NK-92 treated with Interleukin-12 subunit alpha and Interleukin-12 subunit beta, amount 100 ng/mL, for 24 hours (cell line): Measurements from ENCODE around the gene NTF4.

Experiments
- DNase-seq: peaks from one replicate; lab custom pipeline; 2025; lab: John Stamatoyannopoulos, UW

The NTF4 gene

GRCh38 chr19:49064768-49065611 lies at the start of gene NTF4:
Gene NTF4, minus strand, starts transcription at chr19:49064818. Its CDS starts 2,821 bp downstream, at chr19:49061997.
- no peak for DNase-seq

- DNase-seq: peak; percentile 17
Observed at GRCh38 chr19:49113762-49114629, 49.4 kb upstream of the NTF4 start, which contains the start of gene LIN7B. Gene LIN7B, plus strand, starts transcription at chr19:49114370. Its CDS starts 35 bp downstream, at chr19:49114405.

- no peak for DNase-seq
Observed at GRCh38 chr19:49111218-49111998, 46.8 kb upstream of the NTF4 start.

- DNase-seq: no peak
Observed at GRCh38 chr19:49110567-49110966, 45.9 kb upstream of the NTF4 start.

GRCh38 chr19:49109569-49110233 lies 45.1 kb upstream of the NTF4 start:
- no peak for DNase-seq

GRCh38 chr19:49109051-49109450 lies 44.4 kb upstream of the NTF4 start:
- DNase-seq: no peak

- no peak for DNase-seq
Observed at GRCh38 chr19:49107625-49108459, 43.2 kb upstream of the NTF4 start.

- DNase-seq: peak; percentile 21
Observed at GRCh38 chr19:49106648-49107135, 42.1 kb upstream of the NTF4 start.

GRCh38 chr19:49104229-49104864 lies 39.7 kb upstream of the NTF4 start:
- DNase-seq: no peak

GRCh38 chr19:49103331-49104085 lies 38.9 kb upstream of the NTF4 start:
- no peak for DNase-seq

GRCh38 chr19:49102303-49102702 lies 37.7 kb upstream of the NTF4 start:
- DNase-seq: no peak

GRCh38 chr19:49101160-49101559 lies 36.5 kb upstream of the NTF4 start:
- DNase-seq: no peak

GRCh38 chr19:49098795-49099194 lies 34.2 kb upstream of the NTF4 start:
- DNase-seq: no peak

- DNase-seq: peak; percentile 22
Observed at GRCh38 chr19:49097453-49098288, 33.1 kb upstream of the NTF4 start.

- DNase-seq: no peak
Observed at GRCh38 chr19:49094505-49095482, 30.2 kb upstream of the NTF4 start.

GRCh38 chr19:49092686-49093085 lies 28.1 kb upstream of the NTF4 start:
- no peak for DNase-seq
